Fibroblast of skin of left quadriceps (primary cell): ENCODE measurements around the gene SPEG.

Source experiments
- DNase-seq, 2 experiments: peaks; one replicate each; pipeline ENCODE4 v3.0.0-alpha.2; 2013; ENCODE audit warnings: low read depth in 2 of 2

The SPEG gene

GRCh38 chr2:219425238-219426067 is 9.2 kb upstream of the SPEG start:
- DNase-seq: no peak

- no peak for DNase-seq
These were observed 8.6 kb upstream of the SPEG start for GRCh38 chr2:219426068-219426443.

GRCh38 chr2:219426534-219427136 is 8.0 kb upstream of the SPEG start:
- no peak for DNase-seq

DNA sequence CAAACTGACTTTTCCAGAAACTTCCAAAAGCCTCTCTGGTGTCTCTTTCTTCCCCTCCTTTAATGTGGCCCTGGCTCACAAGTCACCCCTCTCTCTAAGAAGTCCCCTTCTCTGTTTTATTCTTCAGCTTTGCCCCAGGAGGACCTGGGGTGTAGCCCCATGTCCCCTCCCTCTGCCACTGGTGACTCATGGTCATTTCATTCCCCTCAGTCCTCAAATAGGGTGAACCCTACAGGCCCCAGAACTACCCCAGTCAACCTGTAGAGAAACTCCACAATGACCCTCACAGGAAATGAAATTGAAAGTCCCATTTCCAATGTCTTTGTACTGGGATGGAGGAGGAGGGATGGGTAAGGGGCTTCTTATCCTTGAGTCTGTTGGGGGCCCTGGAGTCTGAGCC is 6.2 kb upstream of the SPEG start:
- no peak for DNase-seq

- no peak for DNase-seq
These were observed 4.6 kb upstream of the SPEG start for GRCh38 chr2:219429958-219430606.

DNA sequence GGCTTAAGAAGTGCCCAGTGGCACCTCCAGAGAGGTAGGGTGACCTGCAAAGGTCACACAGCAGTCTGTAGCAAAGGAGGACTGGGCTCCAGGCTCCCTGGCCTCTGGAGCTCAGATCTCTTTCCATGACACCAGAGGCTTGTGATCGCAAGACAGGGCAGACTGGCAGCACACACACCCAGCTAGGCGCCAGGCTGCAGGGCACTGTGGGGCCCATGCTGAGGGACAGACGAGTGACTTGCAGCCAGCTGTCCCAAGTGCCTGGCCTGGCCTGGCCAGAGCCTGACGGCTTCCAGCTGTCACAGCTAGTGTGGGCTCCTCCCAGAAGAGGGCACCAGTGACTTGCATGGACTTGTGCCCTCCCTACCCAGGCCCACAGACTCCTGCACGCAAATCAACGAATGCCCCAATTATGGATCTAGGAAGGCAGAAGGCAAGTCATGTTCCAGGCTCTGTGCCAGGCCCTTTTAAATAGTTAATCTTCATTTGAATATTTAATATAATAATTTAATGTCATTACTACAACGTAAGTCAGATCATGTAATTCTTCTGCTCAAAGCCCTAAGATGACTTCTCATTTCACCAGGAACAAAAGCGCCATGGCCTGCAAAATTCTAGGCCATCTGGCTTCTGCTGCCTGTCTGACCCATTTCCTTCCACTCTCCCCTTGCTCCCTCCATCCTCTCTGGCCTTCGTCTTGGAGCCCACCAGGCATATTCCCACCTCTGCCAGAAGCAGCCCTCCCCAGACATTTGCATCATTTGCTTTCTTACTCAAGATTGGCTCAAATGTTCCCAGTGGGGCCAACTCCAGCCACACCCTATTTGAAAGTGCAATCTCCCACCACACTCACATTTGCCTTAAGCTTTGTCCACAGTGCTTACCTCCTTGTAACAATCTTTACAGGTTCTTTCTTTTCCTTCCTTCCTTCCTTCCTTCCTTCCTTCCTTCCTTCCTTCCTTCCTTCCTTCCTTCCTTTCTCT is 3.7 kb upstream of the SPEG start:
- no peak for DNase-seq

DNA sequence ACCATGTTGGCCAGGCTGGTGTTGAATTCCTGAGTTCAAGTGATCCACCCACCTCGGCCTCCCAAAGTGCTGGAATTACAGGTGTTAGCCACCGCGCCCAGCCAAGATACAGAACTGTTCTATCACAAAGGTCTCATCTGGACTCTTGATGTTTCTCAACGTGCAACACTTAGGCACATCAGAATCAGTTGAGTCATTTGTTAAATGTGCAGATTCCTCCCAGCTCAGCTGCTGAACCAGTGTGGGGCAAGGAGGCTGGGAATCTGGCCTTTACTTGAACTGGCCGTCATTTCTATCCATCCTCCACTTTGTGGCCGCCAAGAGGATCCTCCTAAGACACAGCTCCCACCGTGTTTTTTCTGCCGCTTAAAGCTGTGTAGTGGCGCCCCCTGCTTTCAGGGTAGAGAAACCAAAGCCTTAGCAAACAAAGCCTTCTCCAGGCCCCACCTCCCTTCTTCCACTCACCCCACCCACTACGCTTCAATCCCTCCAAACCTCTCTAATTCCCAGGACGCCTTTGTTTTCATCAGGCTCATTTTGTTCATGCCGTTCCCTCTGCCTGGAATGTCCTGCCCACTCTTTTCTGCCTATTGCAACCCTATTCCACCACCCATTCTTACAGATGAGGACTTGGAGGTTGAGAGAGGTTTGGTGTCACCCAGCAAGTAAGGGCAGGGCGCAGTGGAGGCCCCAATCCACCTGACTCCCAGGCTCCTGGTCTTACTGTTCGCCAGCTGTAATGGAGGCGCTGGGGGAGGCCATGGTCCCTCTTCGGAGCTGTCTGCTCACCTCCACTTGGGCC is 776 bp upstream of the SPEG start:
- peak; percentile 41 to 48 for DNase-seq

DNA sequence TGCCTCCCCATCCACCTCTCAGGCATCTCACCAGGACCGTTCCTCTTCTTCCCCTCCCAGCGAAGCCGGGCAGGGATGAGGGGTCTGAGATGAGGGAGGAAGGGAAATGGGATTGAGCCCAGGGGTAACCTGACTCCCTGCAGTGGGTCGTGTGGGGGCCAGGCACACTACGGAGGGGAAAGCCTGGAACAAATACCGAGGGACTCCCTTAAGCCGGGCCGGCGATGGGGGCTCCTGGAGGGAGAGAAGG is 250 bp upstream of the SPEG start:
- DNase-seq: no peak

DNA sequence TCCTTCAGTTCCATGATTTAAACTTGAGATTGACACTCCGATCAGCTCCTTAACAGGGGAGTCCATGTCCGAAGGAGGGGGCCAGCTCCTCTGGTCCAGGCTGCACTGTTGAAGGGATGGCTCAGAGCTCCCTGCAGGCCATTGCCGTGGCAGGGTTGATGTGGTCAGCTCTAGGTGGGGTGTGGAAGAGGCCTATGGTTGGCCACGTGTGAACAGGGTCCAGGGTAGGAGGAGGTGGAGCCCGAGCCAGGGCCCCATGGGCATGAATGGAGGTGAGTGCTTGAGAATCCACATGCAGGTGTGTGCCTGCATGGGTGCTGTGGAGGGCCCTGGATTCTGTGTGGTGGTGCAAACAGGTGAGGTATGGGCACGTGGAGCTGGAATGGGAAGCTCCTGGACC is 1.1 kb downstream of the SPEG start:
- DNase-seq: no peak

GRCh38 chr2:219436491-219436890 is 1.8 kb downstream of the SPEG start:
- no peak for DNase-seq

DNA sequence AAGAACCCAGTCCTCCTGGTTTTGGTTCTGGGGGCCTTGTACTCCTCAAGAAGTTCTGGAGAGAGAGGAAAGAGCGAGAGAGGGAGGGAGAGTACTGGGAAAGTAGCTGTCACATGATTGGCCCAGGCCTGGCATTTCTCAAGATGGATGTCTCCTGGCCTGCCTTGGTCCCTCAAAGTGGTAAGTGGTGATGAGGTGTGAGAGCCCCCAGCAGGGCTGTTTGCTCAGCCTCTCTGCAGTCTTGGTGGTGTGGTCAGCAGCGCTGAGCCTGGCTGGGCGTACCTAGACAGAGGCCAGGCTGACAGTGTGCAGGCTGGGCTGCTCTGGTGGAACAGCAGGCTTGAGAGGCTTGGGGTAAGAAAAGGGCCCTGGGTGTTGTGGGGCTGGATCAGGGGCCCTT is 2.5 kb downstream of the SPEG start:
- no peak for DNase-seq

- DNase-seq: no peak
These were observed 3.1 kb downstream of the SPEG start for GRCh38 chr2:219437690-219438206.

DNA sequence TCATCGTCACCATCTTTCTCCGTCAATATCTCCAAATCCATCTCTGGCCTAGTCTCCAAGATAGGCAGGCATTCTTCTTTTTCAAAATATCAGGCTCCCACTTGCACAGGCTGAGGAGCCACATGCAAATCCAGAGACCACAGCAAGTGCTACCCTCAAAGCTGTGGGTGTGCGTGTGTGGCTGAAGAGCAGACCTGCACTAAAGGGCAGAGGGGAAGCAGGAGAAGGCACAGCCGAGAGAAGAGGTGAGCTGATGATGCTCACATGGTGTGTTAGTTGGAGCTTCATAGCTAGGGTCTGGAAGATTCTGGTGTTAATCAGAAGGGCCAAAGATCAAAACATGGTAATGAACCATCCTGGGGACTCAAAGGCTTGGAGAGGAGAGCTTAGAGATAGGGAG is 3.8 kb downstream of the SPEG start:
- DNase-seq: no peak

- DNase-seq: no peak
These were observed 4.9 kb downstream of the SPEG start for GRCh38 chr2:219439506-219439905.

DNA sequence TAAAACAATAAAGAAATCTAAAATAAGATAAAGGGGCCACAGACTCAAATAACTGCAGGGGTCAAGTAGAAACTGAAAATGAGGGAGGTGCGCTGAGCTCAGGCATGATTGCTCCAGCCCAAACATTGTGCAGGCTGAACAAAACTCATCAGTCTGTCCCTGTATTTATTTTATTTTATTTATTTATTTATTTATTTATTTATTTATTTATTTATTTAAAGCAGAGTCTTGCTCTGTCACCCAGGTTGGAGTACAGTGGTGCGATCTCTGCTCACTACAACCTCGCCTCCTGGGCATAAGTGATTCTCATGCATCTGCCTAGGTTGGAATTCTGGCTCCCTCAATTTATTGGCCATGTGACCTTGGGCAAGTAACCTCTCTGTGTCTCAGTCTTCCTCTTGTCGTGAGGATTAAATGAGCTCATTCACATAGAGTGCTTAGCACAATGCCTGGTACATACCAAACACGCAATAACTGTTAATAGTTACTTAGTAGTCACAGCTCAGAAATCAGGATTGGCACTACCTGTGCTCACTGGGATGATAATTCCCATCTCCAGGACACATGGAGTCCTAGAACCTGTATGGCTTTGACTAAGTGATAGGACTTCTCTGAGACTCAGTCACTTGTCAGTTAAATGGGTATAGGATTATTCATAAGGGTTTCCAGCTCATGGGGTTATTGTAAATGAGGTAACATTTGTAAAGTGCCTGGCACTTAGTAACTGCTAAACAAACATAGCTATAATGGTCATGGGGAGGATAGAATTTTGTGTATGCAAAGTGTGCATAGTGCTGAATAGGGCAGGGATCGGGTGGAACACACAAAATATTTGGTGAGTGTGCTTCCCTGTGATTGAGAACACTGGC is 6.0 kb downstream of the SPEG start:
- DNase-seq: no peak

DNA sequence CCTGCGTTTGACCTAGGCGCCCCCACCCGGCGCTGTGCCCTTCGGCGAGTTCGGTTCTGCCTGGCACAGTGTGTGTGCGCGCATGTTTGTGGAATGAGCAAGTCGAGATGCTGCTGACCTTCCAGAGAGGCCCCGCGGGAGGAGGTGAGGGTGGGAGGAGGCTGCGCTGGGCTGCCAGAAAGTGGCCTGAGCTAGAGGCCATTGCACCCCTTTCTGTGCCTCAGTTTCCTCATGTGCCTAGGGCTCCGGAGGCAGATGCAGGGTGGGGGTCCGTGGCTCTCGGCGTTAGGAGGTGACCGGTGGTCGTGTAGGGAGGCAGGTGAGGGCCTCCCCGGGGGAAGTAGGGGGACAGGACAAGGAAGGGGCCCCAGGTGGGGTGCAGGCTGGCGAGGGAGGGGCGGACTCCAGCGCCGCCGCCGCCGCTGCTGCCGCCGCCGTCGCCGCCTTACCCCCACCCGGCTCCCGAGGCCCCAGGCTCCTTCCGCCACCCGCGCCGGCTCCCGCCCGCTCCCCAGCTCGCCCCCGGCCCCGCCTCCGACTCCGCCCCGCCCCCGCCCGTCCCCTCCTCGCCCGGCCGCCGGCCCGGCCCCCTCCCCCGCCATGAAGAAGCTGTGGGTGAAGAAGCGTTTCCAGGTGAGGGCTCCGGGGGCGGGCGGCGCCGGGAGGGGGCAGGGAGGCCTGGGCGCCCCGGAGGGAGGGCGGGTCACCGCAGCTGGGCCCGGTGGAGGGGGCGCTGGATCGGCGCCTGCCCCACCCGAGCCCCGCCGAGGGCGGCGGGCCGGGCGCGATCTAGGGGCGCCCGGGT is 7.0 kb downstream of the SPEG start:
- DNase-seq: no peak

DNA sequence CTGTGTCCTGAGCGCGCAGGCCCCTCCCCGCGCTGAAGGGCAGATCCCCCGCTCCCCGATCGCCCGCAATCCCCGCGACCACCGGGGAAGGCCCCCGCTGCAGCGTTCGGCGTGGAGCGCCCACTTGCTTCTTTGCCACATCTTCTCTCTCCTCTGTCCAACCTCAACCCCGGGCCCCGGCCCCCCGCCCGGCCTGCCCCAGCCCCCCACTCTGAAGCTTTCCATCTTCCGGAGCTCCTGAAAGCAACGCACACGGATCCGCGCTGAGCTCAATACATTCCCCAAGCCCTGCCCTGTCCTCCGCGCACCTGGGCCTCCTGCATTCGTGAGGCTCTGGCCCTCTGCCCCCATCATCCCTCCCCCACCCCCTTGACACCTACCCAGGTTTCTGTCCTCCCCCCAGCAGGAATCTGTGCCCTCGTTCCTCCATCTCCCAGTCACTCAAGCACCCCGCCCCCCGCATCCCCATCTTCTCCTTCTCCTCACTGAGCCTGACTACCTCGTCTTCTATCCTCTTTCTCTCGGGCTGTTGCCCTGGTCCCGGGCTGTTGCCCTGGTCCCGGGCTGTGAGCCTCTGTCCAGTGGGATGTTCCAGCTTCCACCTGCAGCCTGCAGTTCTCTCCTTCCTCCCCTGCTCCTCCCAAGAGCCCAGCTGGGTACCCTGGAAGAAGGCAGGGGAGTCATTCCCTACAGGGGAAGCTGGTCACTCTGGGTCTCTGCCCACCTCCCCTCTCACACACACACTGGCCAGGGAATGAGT is 7.8 kb downstream of the SPEG start:
- DNase-seq: no peak

- DNase-seq: no peak
These were observed 8.5 kb downstream of the SPEG start for GRCh38 chr2:219443016-219443696.
